Vagina (tissue), 2 donors: ENCODE results near the gene FAM219A.

Experiments used
- CTCF ChIP-seq, 3 experiments: fragments of 450-650 bp in 2 of 3; fragments of 200-600 bp in 1 of 3; sonication (generic) in 1 of 3; IDR thresholded peaks; one replicate each; pipeline ENCODE4 v1.5.1; 2017 to 2019; ENCODE audit warnings: antibody characterized with exemption in 3 of 3, mild to moderate bottlenecking in 2 of 3, moderate library complexity in 2 of 3
- POLR2A ChIP-seq, 2 donors: fragments of 450-650 bp; IDR thresholded peaks; one replicate each; pipeline ENCODE4 v1.6.1; 2017; ENCODE audit warnings: antibody characterized with exemption in 2 of 2, mild to moderate bottlenecking in 2 of 2, moderate library complexity in 2 of 2

- no peak for TF ChIP-seq CTCF (IDR thresholded peaks at IDR 0.05)
- no peak for TF ChIP-seq POLR2A (IDR thresholded peaks at IDR 0.05)
These were observed 931 bp downstream of the FAM219A start for GRCh38 chr9:34457266-34458012.
